Keratinocyte (primary cell): ENCODE data around the gene DPP3. TPM values are rescaled to one million over a fixed set of nuclear protein-coding genes. Genes with fewer than 3 reads are reported as not detected.

Experiments
- DNase-seq: peaks from one replicate; pipeline ENCODE4 v3.0.0-alpha.2; 2011; ENCODE audit warnings: low read depth, missing footprints, low spot score
- FAIRE-seq: peaks from 2 replicates; lab custom pipeline; 2011; peaks lifted over from hg19 to GRCh38; lab: Jason Lieb, UNC
- H2AFZ ChIP-seq: 2 replicates; pipeline ENCODE4 v1.6.0; 2012; ENCODE audit warnings: low read length, control low read depth, inconsistent platforms; ENCODE audit not compliant: control insufficient read depth
- H3K27ac ChIP-seq: 2 replicates; pipeline ENCODE4 v1.5.1; 2011; ENCODE audit warnings: low read length; ENCODE audit not compliant: control insufficient read depth, insufficient read depth
- H3K27me3 ChIP-seq: 3 replicates; pipeline ENCODE4 v1.6.0; 2011; ENCODE audit warnings: low read length; ENCODE audit not compliant: control insufficient read depth, insufficient read depth; ENCODE audit errors: extremely low read depth
- H3K36me3 ChIP-seq, 2 experiments: 2 replicates in 1 of 2; 3 replicates in 1 of 2; pipeline ENCODE4 v1.5.1; 2011; ENCODE audit warnings: low read length in 2 of 2, mild to moderate bottlenecking in 1 of 2; ENCODE audit not compliant: control insufficient read depth in 2 of 2, insufficient read depth in 2 of 2; ENCODE audit errors: extremely low read depth in 1 of 2
- H3K4me1 ChIP-seq: 3 replicates; pipeline ENCODE4 v1.5.1; 2011; ENCODE audit warnings: low read length; ENCODE audit not compliant: control insufficient read depth, insufficient read depth; ENCODE audit errors: extremely low read depth
- H3K4me2 ChIP-seq: 3 replicates; pipeline ENCODE4 v1.6.0; 2011; ENCODE audit warnings: low read depth, low read length; ENCODE audit not compliant: control insufficient read depth, insufficient read depth; ENCODE audit errors: extremely low read depth
- H3K4me3 ChIP-seq, 3 experiments: fragments of 200-600 bp in 1 of 3; sonication (generic) in 1 of 3; 2 replicates in 2 of 3; 3 replicates in 1 of 3; pipeline ENCODE4 v1.5.1; 2011 to 2016; ENCODE audit warnings: low read length in 3 of 3, mild to moderate bottlenecking in 3 of 3, control low read depth in 2 of 3, inconsistent platforms in 1 of 3, low read depth in 1 of 3, mixed read lengths in 1 of 3, mixed run types in 1 of 3, moderate library complexity in 1 of 3; ENCODE audit not compliant: control insufficient read depth in 2 of 3, insufficient read depth in 2 of 3; ENCODE audit errors: extremely low read depth in 1 of 3
- H3K79me2 ChIP-seq: 2 replicates; pipeline ENCODE4 v1.6.0; 2012; ENCODE audit warnings: low read length; ENCODE audit not compliant: control insufficient read depth, insufficient read depth
- H3K9ac ChIP-seq: 3 replicates; pipeline ENCODE4 v1.6.0; 2011; ENCODE audit warnings: low read length; ENCODE audit not compliant: control insufficient read depth, insufficient read depth; ENCODE audit errors: extremely low read depth
- H3K9me1 ChIP-seq: 3 replicates; pipeline ENCODE4 v1.6.0; 2011; ENCODE audit warnings: low read length; ENCODE audit not compliant: control insufficient read depth, insufficient read depth; ENCODE audit errors: extremely low read depth
- H3K9me3 ChIP-seq: 2 replicates; pipeline ENCODE4 v1.5.1; 2012; ENCODE audit warnings: low read depth, low read length; ENCODE audit not compliant: control insufficient read depth
- H4K20me1 ChIP-seq: 3 replicates; pipeline ENCODE4 v1.6.0; 2011; ENCODE audit warnings: low read length; ENCODE audit not compliant: control insufficient read depth, insufficient read depth; ENCODE audit errors: extremely low read depth
- CTCF ChIP-seq, 3 experiments: IDR thresholded peaks in 1 of 3; conservative IDR thresholded peaks in 1 of 3; optimal IDR thresholded peaks in 1 of 3; 2 replicates in 2 of 3; 3 replicates in 1 of 3; pipeline versions ENCODE3 to v1.5.1; 2011; ENCODE audit warnings: low read length in 3 of 3, mild to moderate bottlenecking in 3 of 3, moderate library complexity in 2 of 3, control low read depth in 1 of 3, inconsistent platforms in 1 of 3; ENCODE audit not compliant: insufficient read depth in 2 of 3; ENCODE audit errors: extremely low read depth in 1 of 3
- EZH2 ChIP-seq: IDR thresholded peaks from one replicate; pipeline ENCODE4 v1.6.1; 2012; ENCODE audit warnings: inconsistent platforms, mild to moderate bottlenecking, low read length, moderate library complexity
- dilution Hi-C: fragments of 300-500 bp; cut with MboI; formaldehyde crosslinking; loops from one replicate; pipeline ENCODE4 v1.7.0; 2020; ENCODE audit warnings: low sequenced_read_pairs; ENCODE audit not compliant: extremely low pct_ligation_motif_present
- polyA plus RNA-seq, 5 experiments: library from polyadenylated mRNA; depleted of rRNA in 3 of 5; stranded (reverse) in 3 of 5; stranded (forward) in 1 of 5; unstranded in 1 of 5; fragments of >200 nt; gene quantifications; 1 replicate in 1 of 5; 2 replicates in 3 of 5; 3 replicates in 1 of 5; pipeline versions ENCODE4 v1.2.1 to v1.2.3, GENCODE V29; 2011 to 2012; ENCODE audit warnings: missing spikeins in 2 of 5, low read depth in 1 of 5, low replicate concordance in 1 of 5

The DPP3 gene
- polyA plus RNA-seq, 1 donor (not counting 4 experiments of a cell fraction or from before 2014, with no cell fraction given), result 57.9 TPM

GRCh38 chr11:66495401-66495854 is 15.2 kb downstream of the DPP3 start:
- no peak overlapping the region for H3K9ac ChIP-seq
- peaks cover 33% of the 10 kb centered on the region in 2 experiments for H3K36me3 ChIP-seq
- dilution Hi-C loops, result no loop called here
- no peaks in the 10 kb centered on the region for H3K27me3 ChIP-seq
- no peak overlapping the region for H3K27ac ChIP-seq
- H4K20me1 ChIP-seq, result no peaks in the 10 kb centered on the region
- H3K9me1 ChIP-seq, result no peaks in the 10 kb centered on the region
- DNase-seq, result no peak
- H3K4me3 ChIP-seq, result no peak overlapping the region
- no peaks in the 10 kb centered on the region for H3K9me3 ChIP-seq
- peak; percentile 29 to 39 (median 37) for TF ChIP-seq CTCF (optimal IDR thresholded peaks at IDR 0.05 in 1 of 3, IDR thresholded peaks at IDR 0.05 in 1 of 3, conservative IDR thresholded peaks at IDR 0.05 in 1 of 3; ENCODE audit: extremely low read depth in 1 of 3, insufficient read depth in 2 of 3, low read length in 3 of 3)
- TF ChIP-seq EZH2, result no peak
- FAIRE-seq, result no peak
- H3K79me2 ChIP-seq, result no peaks in the 10 kb centered on the region
- H2AFZ ChIP-seq, result no peak overlapping the region
- no peak overlapping the region for H3K4me2 ChIP-seq
- no peaks in the 10 kb centered on the region for H3K4me1 ChIP-seq

- no peaks in the 10 kb centered on the region for H3K9me3 ChIP-seq
- no peak overlapping the region for H2AFZ ChIP-seq
- DNase-seq, result no peak
- H3K79me2 ChIP-seq, result no peaks in the 10 kb centered on the region
- TF ChIP-seq EZH2 (no peak), CTCF (optimal IDR thresholded peaks at IDR 0.05 in 1 of 3, IDR thresholded peaks at IDR 0.05 in 1 of 3, conservative IDR thresholded peaks at IDR 0.05 in 1 of 3; ENCODE audit: extremely low read depth in 1 of 3, insufficient read depth in 2 of 3, low read length in 3 of 3) (no peak)
- dilution Hi-C loops, result no loop called here
- H3K36me3 ChIP-seq, result peaks cover 27 to 32% of the 10 kb centered on the region in 2 experiments
- no peak for FAIRE-seq
- no peak overlapping the region for H3K4me3 ChIP-seq
- no peaks in the 10 kb centered on the region for H3K4me1 ChIP-seq
- no peaks in the 10 kb centered on the region for H3K9me1 ChIP-seq
- H3K27me3 ChIP-seq, result no peaks in the 10 kb centered on the region
- no peaks in the 10 kb centered on the region for H4K20me1 ChIP-seq
- H3K4me2 ChIP-seq, result no peak overlapping the region
- H3K27ac ChIP-seq, result no peak overlapping the region
- no peak overlapping the region for H3K9ac ChIP-seq
Observed at GRCh38 chr11:66497206-66497605, 17.0 kb downstream of the DPP3 start.
